CD4-positive, alpha-beta T cell treated with Interleukin-2 at 100 ng/mL for 4 hours (primary cell): ENCODE measurements around the gene LIPG.

Experiments
- DNase-seq: peaks from one replicate; pipeline ENCODE4 v3.0.0-alpha.2; 2020; ENCODE audit warnings: low spot score

The LIPG gene

DNA sequence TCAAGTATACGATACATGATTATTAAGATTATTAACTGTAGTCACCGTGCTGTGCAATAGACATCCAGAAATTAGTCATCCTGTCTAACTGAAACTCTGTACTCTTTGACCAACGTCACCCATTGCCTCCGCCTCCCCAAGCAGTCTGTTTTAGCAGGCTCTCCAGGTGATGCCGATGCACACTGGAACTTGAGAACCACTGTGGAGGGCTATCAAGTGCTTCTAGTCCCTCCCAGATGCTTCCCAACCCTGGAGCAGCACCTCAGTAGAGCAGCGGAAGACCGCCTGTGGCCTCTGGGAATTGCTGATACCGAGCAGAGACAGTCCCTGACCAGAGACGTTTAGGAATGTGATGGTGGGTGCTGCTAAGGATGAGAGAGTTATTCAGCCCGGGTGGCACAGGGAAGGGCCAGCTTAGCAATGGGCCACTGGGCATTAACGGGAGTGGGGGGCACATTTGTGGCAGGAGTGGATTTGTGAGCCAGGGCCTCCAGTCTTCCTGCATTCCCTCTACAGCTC, 50.7 kb downstream of the LIPG start:
- no peak for DNase-seq

DNA sequence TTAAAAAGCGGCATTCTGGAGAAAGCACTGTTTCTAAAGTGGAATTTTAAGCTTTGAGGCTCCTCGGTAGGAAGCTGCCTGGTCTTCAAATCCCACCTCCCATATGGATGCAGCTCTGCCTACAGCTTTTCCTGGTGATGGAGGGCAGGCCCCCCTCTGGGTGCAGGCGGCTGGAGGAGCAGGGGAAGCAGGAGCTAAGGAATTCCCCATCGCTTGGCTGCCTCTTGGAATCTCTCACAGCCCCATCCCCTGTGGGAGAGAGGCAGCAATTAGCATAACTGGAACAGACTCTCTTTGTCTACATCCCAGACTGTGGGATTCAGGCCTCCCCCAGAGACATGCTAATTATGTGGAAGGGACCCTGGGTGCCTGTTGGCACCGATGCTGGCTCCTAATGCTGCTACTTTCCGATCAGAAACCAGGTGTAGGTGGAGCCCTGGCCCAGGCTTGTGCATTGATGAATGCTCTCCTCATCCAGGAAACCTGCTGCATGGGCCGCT, 51.3 kb downstream of the LIPG start:
- no peak for DNase-seq

DNA sequence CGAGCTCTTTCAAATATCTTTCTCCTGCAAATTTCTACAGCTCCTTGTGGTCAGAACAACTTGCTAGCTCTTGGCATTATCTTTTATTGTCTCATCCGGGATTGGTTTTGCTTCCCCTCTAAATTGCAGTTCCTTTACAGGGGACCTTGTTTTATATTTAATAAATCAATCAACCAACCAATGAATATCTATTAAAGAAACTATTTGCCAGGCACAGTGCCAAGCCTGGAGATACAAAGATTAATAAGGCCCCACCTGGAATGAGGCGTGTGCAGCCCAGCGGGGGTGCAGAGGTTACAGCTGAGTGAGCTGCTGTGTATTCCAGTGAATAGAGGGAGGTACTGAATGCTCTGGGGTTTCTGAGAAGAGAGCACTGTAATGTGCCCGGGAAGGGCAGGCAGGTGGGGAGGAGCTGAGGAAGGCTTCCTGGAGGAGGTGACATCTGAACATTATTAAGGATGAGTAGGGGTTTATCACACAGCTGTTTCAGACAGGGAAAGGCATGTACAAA, 51.8 kb downstream of the LIPG start:
- DNase-seq: no peak

DNA sequence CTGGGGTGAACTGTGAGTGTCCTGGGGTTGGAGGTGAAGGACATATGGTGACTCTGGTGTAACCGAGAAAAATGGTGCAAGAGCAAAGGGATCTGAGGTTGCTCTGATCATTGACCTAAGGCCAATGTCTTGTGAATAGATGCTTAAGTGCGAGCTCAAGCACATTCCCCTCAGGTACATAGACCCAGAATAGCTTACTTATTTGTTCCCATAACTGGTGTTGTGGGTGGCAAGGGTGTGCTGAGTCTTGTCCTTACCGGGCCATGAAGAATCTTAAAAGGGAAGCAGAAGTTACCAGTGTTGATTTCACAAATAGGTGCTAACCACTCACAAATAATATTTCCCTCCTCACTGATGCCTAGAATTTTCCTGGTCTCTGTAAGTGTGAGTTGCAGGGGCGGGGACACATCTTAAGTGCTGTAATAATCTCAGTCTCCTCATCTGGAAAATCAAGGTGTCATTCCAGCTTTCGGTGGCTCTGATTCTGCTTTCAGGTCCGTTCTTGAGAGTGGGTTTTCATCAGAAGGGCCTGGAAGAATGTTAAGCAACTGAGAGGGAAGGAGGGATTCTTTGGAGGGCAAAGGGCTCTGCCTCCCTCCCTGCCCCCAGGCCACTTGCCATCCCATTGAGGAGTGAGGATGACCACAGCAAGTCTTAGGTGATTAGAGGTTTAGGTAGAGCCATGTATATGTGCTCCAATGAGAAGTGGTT, 54.9 kb downstream of the LIPG start:
- no peak for DNase-seq

DNA sequence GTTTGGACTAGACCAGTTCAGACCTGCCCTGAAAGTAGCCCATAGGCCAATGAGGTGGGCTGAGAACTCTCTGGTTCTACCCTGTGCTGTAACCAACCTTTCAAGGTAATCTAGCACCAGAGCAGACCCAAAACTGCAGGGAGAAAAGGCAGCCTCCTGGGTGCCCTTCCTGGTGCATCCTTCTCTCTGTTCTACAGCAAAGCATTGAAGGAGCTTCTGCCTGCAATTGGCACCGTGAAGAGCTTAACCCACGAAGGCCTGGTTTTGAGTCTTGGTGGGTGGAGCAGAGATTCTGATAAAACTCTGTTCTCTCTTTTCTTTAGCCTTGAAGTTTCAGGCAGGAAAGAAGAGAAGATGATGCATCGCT, 55.5 kb downstream of the LIPG start:
- DNase-seq: no peak

DNA sequence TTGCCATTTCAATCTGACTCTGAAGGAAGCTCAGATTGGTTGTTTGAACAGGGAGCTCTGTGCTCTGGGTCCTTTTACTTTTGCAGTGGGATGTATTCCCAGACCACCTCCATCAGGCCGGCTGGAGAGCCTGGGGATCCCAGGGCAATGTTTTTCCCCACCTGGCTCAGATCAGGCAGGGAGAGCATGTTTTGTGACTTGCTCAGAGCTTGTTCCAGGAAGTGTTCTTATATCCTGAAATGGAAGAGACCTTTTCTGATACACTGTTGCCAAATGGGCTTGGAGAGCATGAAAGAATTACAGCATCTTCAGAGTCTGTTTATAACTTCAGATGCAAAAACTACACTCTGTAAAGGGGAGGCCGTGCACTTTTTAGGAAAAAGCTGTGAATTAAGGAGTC, 56.0 kb downstream of the LIPG start:
- DNase-seq: no peak

DNA sequence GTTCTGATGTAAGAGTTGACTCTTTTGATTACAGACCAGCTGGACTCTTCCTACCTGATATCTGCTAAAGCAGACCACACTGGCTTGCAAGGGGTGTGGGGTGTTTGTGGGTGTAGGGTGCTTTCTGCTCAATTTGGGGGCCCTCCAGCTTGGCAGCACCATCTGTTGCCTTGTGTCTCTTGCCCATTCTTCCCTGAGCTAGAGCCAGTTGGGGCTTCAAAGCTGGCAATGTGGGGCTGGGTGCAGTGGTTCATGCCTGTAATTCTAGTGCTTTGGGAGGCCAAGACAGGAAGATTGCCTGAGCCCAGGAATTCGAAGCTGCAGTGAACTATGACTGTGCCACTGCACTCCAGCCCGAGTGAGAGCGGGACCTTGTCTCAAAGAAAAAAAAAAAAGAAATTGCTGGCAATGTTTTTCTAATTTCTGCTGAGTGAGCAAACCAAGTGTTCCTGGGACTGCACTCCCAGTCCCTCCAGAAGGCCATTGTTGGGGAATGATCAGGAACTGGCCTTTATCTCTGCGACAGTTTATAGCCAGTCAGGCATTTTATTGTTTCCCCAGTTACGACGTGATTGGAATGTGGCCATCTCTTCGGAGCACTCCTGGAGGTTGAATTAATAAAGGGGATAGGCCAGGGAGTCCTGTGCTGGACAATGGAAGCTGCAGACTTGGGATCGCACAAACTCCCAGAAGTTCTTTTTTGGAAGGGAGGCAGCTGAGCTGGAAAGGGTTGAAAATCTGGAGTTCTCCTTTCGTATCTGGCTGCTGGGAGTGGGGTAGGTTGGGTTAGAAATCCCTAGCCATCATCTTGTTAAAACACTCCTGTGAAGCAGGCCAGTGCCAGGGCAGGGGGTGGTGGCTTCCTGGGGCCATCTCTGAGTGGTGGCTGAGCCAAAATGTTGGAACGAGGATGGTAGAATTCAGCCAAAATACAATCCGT, 57.2 kb downstream of the LIPG start:
- DNase-seq: no peak

- no peak for DNase-seq
These were observed 57.9 kb downstream of the LIPG start for GRCh38 chr18:49619801-49620200.

- DNase-seq: no peak
These were observed 59.4 kb downstream of the LIPG start for GRCh38 chr18:49621301-49621700.

- no peak for DNase-seq
These were observed 60.0 kb downstream of the LIPG start for GRCh38 chr18:49621717-49622351.

GRCh38 chr18:49623571-49623970, 61.7 kb downstream of the LIPG start:
- DNase-seq: no peak

DNA sequence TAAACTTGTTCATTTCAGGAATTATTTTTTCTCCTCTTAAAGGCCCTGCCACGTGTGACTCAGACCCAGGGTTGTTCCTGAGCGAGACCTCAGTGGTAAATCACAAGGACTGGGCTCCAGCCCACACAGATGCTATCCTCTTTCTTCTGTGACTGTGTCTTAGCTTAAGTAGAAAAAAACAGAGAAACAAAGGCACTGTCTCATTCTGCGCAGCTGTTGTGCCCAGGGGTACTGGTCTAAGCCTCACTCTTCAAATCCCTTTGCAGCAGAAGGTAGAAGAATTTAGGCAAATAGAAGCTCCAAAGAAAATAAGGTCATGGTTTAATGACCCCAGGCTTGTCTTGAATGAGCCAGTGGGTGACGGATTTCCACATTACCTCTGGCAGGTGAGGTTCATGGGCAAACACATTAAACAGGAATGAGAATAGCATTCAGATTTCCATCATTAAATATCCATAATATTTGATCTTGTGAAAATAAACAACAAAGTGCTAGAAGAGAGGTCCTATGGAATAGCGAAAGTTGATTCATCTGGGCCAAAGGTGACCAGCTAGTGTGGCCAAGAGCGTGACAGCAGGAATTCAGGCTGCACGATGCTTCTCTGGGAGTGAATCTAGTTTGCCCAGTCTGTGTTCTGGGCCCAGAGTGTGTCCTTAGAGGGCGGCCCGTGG, 63.3 kb downstream of the LIPG start:
- no peak for DNase-seq

- no peak for DNase-seq
These were observed 65.1 kb downstream of the LIPG start for GRCh38 chr18:49626842-49627467.

DNA sequence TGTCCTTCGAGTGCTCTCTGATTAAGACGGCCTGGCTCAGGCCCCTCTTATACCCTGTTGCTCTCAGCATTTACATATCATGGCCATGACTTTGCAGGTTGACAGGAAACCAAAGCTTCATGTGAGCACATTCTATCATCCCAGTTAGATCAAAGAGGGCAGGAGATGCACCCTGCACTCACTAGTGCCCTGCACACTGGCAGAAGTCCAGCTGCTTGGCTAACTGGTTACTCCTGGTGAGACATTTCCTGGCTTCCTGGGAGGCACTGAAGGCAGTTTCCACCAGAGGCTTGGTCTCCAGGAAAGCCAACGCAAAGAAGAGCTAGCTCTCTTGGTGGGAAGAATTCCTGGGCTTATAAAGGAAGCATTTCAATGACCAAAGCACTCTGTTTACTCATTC, 66.3 kb downstream of the LIPG start:
- DNase-seq: no peak

GRCh38 chr18:49628881-49629795, 67.3 kb downstream of the LIPG start:
- DNase-seq: no peak

GRCh38 chr18:49630246-49630699, 68.4 kb downstream of the LIPG start:
- DNase-seq: no peak

- no peak for DNase-seq
These were observed 69.4 kb downstream of the LIPG start for GRCh38 chr18:49631146-49631866.

DNA sequence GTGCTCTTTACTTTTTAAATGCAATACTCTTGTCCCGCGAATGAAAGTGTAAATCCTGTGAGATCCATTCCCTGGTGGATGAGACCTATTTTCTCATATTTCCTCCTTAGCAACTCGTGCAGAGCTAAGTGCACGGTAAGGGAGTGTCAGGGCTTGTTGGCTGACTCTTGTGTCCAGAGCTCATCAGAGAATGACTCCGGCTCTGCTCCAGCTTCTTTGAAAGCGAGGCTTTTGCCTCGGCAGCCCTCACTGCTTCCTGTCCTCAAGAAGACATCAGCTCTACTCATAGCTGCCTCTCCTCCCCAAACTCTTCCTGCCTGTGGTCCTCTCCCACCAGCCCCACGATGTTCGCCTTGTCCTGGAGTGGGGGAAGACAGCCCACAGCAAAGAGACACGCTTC, 70.7 kb downstream of the LIPG start:
- no peak for DNase-seq

DNA sequence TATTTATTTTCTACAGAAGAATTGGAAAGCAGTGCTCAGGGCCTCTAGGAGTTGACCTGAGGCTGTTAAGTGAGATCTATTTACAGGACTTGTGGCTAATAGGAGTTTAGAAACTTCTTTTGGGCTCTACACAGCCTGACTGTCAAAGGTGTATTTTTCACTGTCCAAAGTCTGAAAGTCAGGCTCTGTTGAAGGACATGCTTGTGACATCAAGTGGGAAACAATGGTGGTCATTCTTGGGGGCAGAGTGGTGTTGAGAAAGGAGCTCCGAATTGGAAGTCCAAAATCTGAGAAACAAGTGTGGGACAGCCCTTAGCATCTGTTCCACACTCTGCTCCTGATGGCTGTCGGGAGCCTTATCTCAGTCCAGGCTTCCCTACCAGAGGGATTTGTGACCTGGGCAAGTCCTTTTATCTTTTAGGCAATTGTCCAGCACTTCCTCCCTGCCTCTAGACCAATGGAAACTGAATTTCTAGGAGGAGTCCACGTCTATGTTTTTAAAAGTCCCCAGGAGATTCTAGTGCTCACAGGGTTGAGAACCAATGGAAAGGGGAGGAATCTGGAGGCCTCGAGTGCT, 76.4 kb downstream of the LIPG start:
- DNase-seq: no peak
